NCI-H128 (cell line): ENCODE data around the gene DTD1.

Source experiments
- DNase-seq: peaks from one replicate; lab custom pipeline; 2025; ENCODE audit not compliant: unreplicated experiment; lab: John Stamatoyannopoulos, UW

DTD1 gene

DNA sequence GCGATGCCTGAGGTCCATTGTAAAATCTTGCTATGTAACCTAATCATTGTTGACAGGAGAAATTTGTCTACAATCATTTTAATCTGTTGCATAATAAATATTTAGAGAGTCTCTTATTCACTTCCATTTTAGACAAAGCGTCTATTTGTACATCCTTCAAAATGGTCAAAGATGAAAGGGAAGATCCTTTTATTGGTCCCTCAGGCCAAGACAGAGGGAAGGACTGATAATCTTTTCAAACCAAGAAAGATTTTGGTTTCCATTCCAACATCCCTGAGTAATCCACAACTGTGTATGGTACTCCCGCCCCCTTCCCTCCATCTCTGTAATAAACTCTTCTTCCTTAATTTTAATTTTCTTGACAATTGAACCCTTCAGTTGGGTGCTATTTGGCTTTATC is 114.1 kb downstream of the DTD1 start:
- DNase-seq, result no peak

DNA sequence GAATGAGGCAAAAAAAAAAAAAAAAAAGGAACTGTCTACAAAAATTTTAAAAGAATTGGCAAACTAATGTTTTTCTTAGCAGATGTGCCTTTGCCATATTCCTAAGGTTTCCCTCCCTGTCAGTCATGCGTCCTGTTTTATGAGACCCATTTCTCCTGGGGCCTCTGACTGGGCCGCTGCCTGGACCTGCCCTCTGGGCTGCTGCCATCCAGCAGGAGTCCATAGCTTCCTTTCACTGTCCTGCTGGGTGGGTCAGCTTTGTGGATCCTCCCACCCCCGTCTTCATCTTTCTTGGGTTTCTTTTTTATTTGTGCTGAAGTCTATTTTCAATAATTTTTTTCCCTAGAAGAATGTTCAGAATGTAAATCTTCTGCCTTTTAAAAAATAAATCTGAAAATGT is 114.9 kb downstream of the DTD1 start:
- DNase-seq, result no peak

- DNase-seq, result no peak
These were observed 117.6 kb downstream of the DTD1 start for GRCh38 chr20:18705490-18705889.

GRCh38 chr20:18705910-18706309 is 118.1 kb downstream of the DTD1 start:
- no peak for DNase-seq

- DNase-seq, result no peak
These were observed 124.3 kb downstream of the DTD1 start for GRCh38 chr20:18712131-18712530.

- no peak for DNase-seq
These were observed 125.0 kb downstream of the DTD1 start for GRCh38 chr20:18712882-18713281.

DNA sequence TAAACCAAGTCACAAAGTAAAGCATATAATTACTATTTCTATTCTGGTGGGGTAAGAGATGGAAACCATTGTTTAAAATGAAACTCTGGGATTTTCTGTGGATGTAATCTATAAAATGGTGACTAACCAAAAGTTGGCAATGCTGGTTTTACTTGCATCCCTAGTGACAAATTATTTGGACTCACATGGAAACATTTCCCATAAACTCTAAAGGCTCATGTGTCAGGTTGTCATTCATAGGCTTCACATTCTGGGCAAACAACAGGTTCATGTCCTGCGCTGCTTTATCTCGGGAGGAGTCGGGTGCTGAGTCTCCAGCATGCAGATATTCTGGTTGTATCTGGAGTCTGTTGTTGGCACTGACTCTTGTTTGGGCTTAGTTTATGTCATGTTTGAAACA is 127.7 kb downstream of the DTD1 start:
- DNase-seq, result no peak

DNA sequence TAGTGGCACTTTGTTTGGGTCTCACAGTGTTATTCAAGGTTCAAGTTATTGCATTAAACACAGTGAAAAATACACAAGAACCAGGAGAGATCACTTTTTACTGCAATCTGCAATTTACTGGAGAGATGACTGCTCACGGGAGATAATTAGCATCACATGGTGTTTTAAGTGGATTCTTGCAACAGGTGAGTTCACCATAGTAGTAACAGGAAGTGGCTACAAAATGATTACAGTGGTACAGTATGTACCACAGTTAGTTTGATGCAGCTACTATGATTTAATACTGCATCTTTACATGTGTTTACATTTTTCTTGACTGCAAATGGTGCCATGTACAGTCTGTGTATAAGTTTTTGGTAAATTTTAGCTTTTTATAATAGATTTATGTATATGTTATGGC is 129.2 kb downstream of the DTD1 start:
- no peak for DNase-seq

DNA sequence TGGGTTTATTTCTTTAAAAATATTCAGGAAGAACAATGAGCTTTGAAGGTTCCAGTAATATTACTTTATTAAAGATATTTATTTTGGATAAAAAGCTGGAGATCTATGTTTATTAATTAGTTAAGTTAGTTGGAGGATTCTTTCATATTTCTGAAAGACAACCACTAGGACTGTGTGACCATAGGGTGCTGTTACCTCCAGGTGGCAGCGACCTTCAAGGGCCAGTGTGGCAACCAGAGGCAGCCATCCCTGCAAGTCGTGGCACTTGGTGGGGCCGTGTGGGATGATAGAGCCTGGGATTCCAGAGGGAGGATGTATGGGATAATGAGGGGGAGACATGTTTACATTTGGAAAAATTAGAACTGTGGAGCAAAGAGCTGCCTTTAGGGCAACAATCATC is 130.3 kb downstream of the DTD1 start:
- no peak for DNase-seq

- DNase-seq, result no peak
These were observed 131.6 kb downstream of the DTD1 start for GRCh38 chr20:18719426-18719825.

DNA sequence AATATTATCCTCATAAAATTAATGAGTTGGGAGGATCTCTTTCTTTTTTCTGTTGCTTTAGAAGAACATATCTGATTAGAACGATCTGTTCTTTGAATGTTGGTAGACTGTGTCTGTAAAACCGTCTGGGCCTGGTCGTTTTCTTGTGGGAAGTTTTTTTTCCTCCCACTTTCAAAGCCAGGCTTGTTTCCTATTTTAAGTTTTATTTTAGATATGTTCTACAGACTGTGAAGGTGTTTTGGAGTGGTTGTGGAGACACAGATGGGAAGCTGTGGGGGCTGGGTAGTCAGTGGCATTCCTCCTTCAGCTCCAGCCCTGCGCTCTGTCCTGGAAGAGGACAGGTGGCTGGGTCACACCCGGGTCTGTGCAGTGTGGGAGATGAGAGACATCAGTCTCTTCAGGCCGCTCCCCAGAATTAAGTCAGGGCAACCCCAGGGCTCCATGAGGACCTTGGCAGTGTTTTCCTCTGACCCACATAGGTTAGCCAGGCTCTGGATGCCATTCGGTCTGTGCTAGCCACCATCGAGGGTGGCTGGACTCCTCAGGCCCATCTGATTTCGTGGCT is 133.8 kb downstream of the DTD1 start:
- DNase-seq, result no peak

GRCh38 chr20:18722371-18722770 is 134.5 kb downstream of the DTD1 start:
- DNase-seq, result no peak

GRCh38 chr20:18724077-18724476 is 136.2 kb downstream of the DTD1 start:
- DNase-seq, result no peak

GRCh38 chr20:18724788-18725464 is 137.1 kb downstream of the DTD1 start:
- DNase-seq, result no peak

DNA sequence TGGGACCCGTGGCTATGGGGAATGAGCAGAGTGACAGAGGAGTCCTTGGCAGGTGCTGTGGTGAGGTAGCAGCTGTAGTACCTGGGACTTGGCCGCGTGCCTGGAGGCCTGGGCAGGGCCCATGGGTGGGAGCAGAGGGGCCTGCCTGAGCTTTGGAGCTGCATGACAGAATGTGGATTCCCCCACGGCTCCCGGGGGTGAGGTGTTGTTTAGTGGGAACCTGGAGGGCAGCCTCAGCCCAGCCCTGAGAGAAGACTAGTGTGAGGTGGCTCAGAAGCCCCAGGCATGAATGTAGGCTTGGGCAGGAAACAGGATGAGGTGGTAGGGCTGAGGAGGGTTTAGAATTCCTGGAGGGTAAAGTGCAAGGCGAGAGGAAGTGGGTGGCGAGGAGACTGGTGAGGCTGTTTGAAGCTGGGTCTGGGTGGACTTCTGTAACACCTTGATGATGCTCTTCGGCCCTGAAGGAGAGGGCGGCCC is 139.2 kb downstream of the DTD1 start:
- no peak for DNase-seq

GRCh38 chr20:18728165-18728869 is 140.5 kb downstream of the DTD1 start:
- no peak for DNase-seq

DNA sequence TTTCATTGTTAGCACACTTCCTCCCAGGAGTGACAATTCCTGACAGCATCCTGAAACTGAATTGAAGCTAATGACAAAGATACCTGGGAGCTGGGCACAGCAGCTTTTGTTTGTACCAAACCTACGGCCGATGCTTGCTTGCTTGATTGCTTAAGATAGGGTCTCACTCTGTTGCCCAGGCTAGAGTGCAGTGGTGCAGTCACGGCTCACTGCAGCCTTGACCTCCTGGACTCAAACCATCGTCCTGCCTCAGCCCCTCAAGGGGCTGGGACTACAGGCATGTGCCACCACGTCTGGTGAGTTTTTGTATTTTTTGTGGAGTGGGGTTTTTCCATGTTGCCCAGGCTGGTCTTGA is 141.0 kb downstream of the DTD1 start:
- no peak for DNase-seq

GRCh38 chr20:18729231-18729825 is 141.5 kb downstream of the DTD1 start:
- no peak for DNase-seq

- no peak for DNase-seq
These were observed 144.1 kb downstream of the DTD1 start for GRCh38 chr20:18731940-18732339.

GRCh38 chr20:18734525-18735189 is 146.8 kb downstream of the DTD1 start:
- no peak for DNase-seq

- no peak for DNase-seq
These were observed 149.3 kb downstream of the DTD1 start for GRCh38 chr20:18737140-18737539.

DNA sequence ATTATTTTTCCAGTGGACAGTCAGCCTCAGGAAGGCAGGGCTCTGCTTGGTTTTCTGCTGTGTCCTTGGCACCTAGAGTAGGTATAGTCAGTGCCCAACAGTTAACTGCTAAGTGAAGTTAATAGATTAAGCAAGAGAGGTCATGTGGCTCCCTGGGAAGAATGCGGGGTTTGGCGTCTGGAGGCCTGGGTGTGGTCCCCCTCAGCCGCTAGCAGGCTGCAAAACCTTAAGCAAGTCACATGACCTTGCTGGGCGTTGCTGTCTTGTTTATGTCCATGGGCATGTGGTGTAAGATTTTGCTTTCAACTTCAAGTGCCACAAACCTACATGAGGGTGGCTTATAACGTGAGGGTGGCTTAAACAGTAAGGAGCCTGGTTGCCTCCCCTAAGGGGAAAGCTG is 150.2 kb downstream of the DTD1 start:
- no peak for DNase-seq
